H9 (cell line): Measurements from ENCODE around the gene LHFPL2. TPM values are rescaled to one million over a fixed set of nuclear protein-coding genes. Genes with fewer than 3 reads are reported as not detected.

ENCODE experiments used
- DNase-seq: peaks from one replicate; pipeline ENCODE4 v3.0.0-alpha.2; 2017
- H2AFZ ChIP-seq: one replicate; pipeline ENCODE4 v1.6.1; 2013; ENCODE audit warnings: mild to moderate bottlenecking, low read length, control low read depth, moderate library complexity
- H2AK5ac ChIP-seq: 2 replicates; pipeline ENCODE4 v1.6.1; 2013; ENCODE audit warnings: low read length, control low read depth, mixed read lengths; ENCODE audit not compliant: insufficient read length
- H2BK120ac ChIP-seq: one replicate; pipeline ENCODE4 v1.6.1; 2013; ENCODE audit warnings: low read depth, mild to moderate bottlenecking, low read length, control low read depth, inconsistent platforms; ENCODE audit not compliant: poor library complexity, severe bottlenecking
- H2BK12ac ChIP-seq: 2 replicates; pipeline ENCODE4 v1.6.1; 2013; ENCODE audit warnings: low read length, control low read depth, mixed read lengths, low read depth; ENCODE audit not compliant: insufficient read length
- H2BK15ac ChIP-seq: 2 replicates; pipeline ENCODE4 v1.6.1; 2013; ENCODE audit warnings: low read depth, low read length, control low read depth
- H2BK20ac ChIP-seq: one replicate; pipeline ENCODE4 v1.6.1; 2013; ENCODE audit warnings: low read depth, mild to moderate bottlenecking, low read length, control low read depth, inconsistent platforms; ENCODE audit not compliant: poor library complexity, severe bottlenecking
- H2BK5ac ChIP-seq: 2 replicates; pipeline ENCODE4 v1.6.1; 2013; ENCODE audit warnings: low read length, control low read depth, mixed read lengths; ENCODE audit not compliant: insufficient read length
- H3K14ac ChIP-seq: 2 replicates; pipeline ENCODE4 v1.6.1; 2013; ENCODE audit warnings: low read length, control low read depth; ENCODE audit not compliant: insufficient read depth
- H3K18ac ChIP-seq: 2 replicates; pipeline ENCODE4 v1.6.1; 2013; ENCODE audit warnings: low read depth, mild to moderate bottlenecking, mixed read lengths, low read length, control low read depth; ENCODE audit not compliant: insufficient read length
- H3K23ac ChIP-seq: 2 replicates; pipeline ENCODE4 v1.6.1; 2013; ENCODE audit warnings: low read length, control low read depth, mixed read lengths, low read depth; ENCODE audit not compliant: insufficient read length
- H3K23me2 ChIP-seq: 2 replicates; pipeline ENCODE4 v1.6.1; 2013; ENCODE audit warnings: low read depth, mild to moderate bottlenecking, mixed read lengths, low read length, control low read depth; ENCODE audit not compliant: insufficient read length, poor library complexity, severe bottlenecking
- H3K27ac ChIP-seq: 2 replicates; pipeline ENCODE4 v1.5.1; 2013; ENCODE audit warnings: low read length, control low read depth, mixed read lengths, low read depth; ENCODE audit not compliant: insufficient read length
- H3K27me3 ChIP-seq: 2 replicates; pipeline ENCODE4 v1.6.1; 2013; ENCODE audit warnings: low read length, control low read depth, inconsistent platforms; ENCODE audit not compliant: insufficient read depth
- H3K4ac ChIP-seq: 2 replicates; pipeline ENCODE4 v1.6.1; 2013; ENCODE audit warnings: low read depth, mild to moderate bottlenecking, control low read depth, inconsistent platforms, low read length, moderate library complexity
- H3K4me1 ChIP-seq: 2 replicates; pipeline ENCODE4 v1.6.1; 2013; ENCODE audit warnings: low read length, control low read depth, inconsistent platforms; ENCODE audit not compliant: insufficient read depth
- H3K4me2 ChIP-seq: 2 replicates; pipeline ENCODE4 v1.6.1; 2013; ENCODE audit warnings: low read length, control low read depth, mixed read lengths; ENCODE audit not compliant: insufficient read length, insufficient read depth
- H3K56ac ChIP-seq: 2 replicates; pipeline ENCODE4 v1.6.1; 2013; ENCODE audit warnings: low read depth, mild to moderate bottlenecking, mixed read lengths, low read length, control low read depth; ENCODE audit not compliant: insufficient read length
- H3K79me1 ChIP-seq: 2 replicates; pipeline ENCODE4 v1.6.1; 2013; ENCODE audit warnings: low read depth, mild to moderate bottlenecking, moderate library complexity, low read length, control low read depth, inconsistent platforms; ENCODE audit not compliant: insufficient read depth, poor library complexity, severe bottlenecking
- H3K79me2 ChIP-seq: 2 replicates; pipeline ENCODE4 v1.6.1; 2013; ENCODE audit warnings: low read length, control low read depth, inconsistent platforms; ENCODE audit not compliant: insufficient read depth
- H3K9ac ChIP-seq: 2 replicates; pipeline ENCODE4 v1.6.1; 2013; ENCODE audit warnings: low read length, control low read depth, mixed read lengths; ENCODE audit not compliant: insufficient read length; ENCODE audit errors: extremely low read depth
- H3K9me3 ChIP-seq: one replicate; pipeline ENCODE4 v1.6.1; 2013; ENCODE audit warnings: low read depth, low read length, inconsistent platforms; ENCODE audit not compliant: control insufficient read depth
- H3T11ph ChIP-seq: one replicate; pipeline ENCODE4 v1.6.1; 2013; ENCODE audit warnings: mild to moderate bottlenecking, low read length, control low read depth, inconsistent platforms
- H4K20me1 ChIP-seq: one replicate; pipeline ENCODE4 v1.6.1; 2013; ENCODE audit not compliant: control insufficient read depth, insufficient read length, insufficient read depth
- H4K5ac ChIP-seq: 2 replicates; pipeline ENCODE4 v1.6.1; 2013; ENCODE audit warnings: low read depth, mild to moderate bottlenecking, mixed read lengths, low read length, control low read depth; ENCODE audit not compliant: insufficient read length
- H4K8ac ChIP-seq: replicated peaks from 2 replicates; pipeline ENCODE4 v1.6.1; 2013; ENCODE audit warnings: low read length, control low read depth, mixed read lengths, low read depth; ENCODE audit not compliant: insufficient read length
- H4K91ac ChIP-seq: 2 replicates; pipeline ENCODE4 v1.6.1; 2013; ENCODE audit warnings: low read depth, mild to moderate bottlenecking, moderate library complexity, mixed read lengths, low read length, control low read depth; ENCODE audit not compliant: insufficient read length
- H3K27ac Mint-ChIP-seq, 3 experiments: 2 replicates in 2 of 3; 3 replicates in 1 of 3; pipeline ENCODE4 v1.8.0; 2020 to 2021; ENCODE audit warnings: mixed read lengths in 3 of 3, mild to moderate bottlenecking in 1 of 3, moderate library complexity in 1 of 3
- H3K27me3 Mint-ChIP-seq: 2 replicates; pipeline ENCODE4 v1.8.0; 2021; ENCODE audit warnings: low read depth, mild to moderate bottlenecking, moderate library complexity, mixed read lengths
- H3K36me3 Mint-ChIP-seq, 3 experiments: 2 replicates in 2 of 3; 3 replicates in 1 of 3; pipeline ENCODE4 v1.8.0; 2020 to 2021; ENCODE audit warnings: low read depth in 3 of 3, mixed read lengths in 3 of 3; ENCODE audit not compliant: insufficient read depth in 1 of 3
- H3K4me1 Mint-ChIP-seq, 2 experiments: 2 replicates each; pipeline ENCODE4 v1.8.0; 2020; ENCODE audit warnings: mixed read lengths in 2 of 2
- H3K4me3 Mint-ChIP-seq, 2 experiments: 2 replicates in 1 of 2; 3 replicates in 1 of 2; pipeline ENCODE4 v1.8.0; 2020 to 2021; ENCODE audit warnings: mild to moderate bottlenecking in 2 of 2, mixed read lengths in 2 of 2, moderate library complexity in 1 of 2
- H3K9me3 Mint-ChIP-seq, 2 experiments: 2 replicates in 1 of 2; 3 replicates in 1 of 2; pipeline ENCODE4 v1.8.0; 2020; ENCODE audit warnings: mild to moderate bottlenecking in 2 of 2, mixed read lengths in 2 of 2, moderate library complexity in 1 of 2
- WGBS: extraction: QIAGEN DNeasy Blood & Tissue Kit; methylation state at CpG from one replicate; pipeline ENCODE4 v1.1.7; 2013; ENCODE audit warnings: missing lambda C conversion rate, low lambda C conversion rate, mixed read lengths; ENCODE audit not compliant: insufficient read length; ENCODE audit errors: extremely low coverage; 5-methylcytosine and 5-hydroxymethylcytosine counted together
- total RNA-seq: library from RNA; stranded (reverse); gene quantifications from 2 replicates; pipeline ENCODE4 v1.2.1, GENCODE V29; 2021
- TF ChIP-seq, protein P1 (sequence below): fragments of 200-600 bp; sonication (generic); conservative IDR thresholded peaks from 3 replicates; pipeline ENCODE4 v1.8.0; 2021; ENCODE audit warnings: antibody characterized with exemption, mild to moderate bottlenecking

Gene LHFPL2
- total RNA-seq, 1 experiment from 2014 or later = 26.3 TPM

DNA sequence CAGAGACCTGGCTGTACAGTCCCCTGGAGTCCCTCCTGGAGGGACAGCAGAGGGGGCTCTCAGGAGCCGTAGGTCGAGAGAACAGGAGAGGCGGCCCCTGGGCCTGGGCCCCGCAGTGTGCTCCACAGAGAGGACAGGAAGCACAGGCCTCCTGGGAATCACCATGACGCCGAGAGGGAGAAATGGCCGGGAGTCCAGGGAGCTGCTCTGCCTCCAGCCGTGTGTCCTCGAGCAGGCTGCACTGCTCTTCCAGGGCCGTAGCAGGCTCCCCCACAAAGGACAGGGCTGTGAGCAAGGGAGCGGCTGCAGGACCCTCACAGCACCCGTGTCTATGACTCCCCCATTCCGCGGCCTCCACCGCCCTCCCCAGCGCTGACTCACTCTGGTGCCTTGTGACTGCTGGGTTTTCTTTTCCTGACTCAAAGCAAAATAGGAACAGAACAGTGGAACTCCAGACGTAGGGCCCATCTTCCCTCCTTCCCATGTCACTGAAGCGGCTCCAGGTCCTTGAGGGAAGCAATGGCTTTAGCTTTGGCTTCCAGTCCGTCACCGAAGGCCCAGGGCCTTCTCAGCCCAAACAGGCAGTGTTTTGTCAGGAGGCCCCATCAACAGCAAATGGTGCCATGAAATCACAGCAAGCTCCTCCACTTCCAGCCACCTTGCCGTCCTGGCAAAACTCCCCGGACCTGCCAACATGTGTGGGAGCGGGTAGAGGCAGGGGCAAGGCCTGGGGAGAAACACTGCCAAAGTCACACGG, 114.2 kb downstream of the LHFPL2 start:
- TF ChIP-seq, protein P1, sequence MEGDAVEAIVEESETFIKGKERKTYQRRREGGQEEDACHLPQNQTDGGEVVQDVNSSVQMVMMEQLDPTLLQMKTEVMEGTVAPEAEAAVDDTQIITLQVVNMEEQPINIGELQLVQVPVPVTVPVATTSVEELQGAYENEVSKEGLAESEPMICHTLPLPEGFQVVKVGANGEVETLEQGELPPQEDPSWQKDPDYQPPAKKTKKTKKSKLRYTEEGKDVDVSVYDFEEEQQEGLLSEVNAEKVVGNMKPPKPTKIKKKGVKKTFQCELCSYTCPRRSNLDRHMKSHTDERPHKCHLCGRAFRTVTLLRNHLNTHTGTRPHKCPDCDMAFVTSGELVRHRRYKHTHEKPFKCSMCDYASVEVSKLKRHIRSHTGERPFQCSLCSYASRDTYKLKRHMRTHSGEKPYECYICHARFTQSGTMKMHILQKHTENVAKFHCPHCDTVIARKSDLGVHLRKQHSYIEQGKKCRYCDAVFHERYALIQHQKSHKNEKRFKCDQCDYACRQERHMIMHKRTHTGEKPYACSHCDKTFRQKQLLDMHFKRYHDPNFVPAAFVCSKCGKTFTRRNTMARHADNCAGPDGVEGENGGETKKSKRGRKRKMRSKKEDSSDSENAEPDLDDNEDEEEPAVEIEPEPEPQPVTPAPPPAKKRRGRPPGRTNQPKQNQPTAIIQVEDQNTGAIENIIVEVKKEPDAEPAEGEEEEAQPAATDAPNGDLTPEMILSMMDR = no peak
- Mint-ChIP-seq H3K9me3 (no peaks in the 10 kb centered on the region), H3K27me3 (no peaks in the 10 kb centered on the region), H3K36me3 (no peaks in the 10 kb centered on the region; a peak in 3 of 7 replicates), H3K4me3 (no peak overlapping the region), H3K27ac (peak overlapping the region; percentile 74 to 93 (median 86)), H3K4me1 (peaks cover 19 to 30% of the 10 kb centered on the region in 2 experiments)
- no peak overlapping the region for H3K4me2 ChIP-seq
- no peaks in the 10 kb centered on the region for H3K9me3 ChIP-seq
- H3K14ac ChIP-seq = no peak overlapping the region
- no peak overlapping the region for H3K23ac ChIP-seq
- no peak overlapping the region for H3K4ac ChIP-seq
- no peak overlapping the region for H3K9ac ChIP-seq
- no peak overlapping the region for H3K27ac ChIP-seq
- H3K18ac ChIP-seq = no peak overlapping the region
- H2BK20ac ChIP-seq = no peak overlapping the region
- DNase-seq = no peak
- no peak overlapping the region for H2AK5ac ChIP-seq
- no peaks in the 10 kb centered on the region for H3K79me1 ChIP-seq
- no peak overlapping the region for H3T11ph ChIP-seq
- H2BK12ac ChIP-seq = no peak overlapping the region
- no peak overlapping the region for H3K56ac ChIP-seq
- H2BK120ac ChIP-seq = no peak overlapping the region
- no peaks in the 10 kb centered on the region; the same call in 1 of the 2 replicates for H3K4me1 ChIP-seq
- no peak overlapping the region for H2BK5ac ChIP-seq
- H2AFZ ChIP-seq = no peak overlapping the region
- H2BK15ac ChIP-seq = no peak overlapping the region
- no peak overlapping the region for H4K5ac ChIP-seq
- H4K91ac ChIP-seq = no peak overlapping the region
- no peaks in the 10 kb centered on the region for H3K23me2 ChIP-seq
- whole genome bisulfite sequencing = no CpG with 5 or more reads among the region's 24 CpGs
- H4K20me1 ChIP-seq = no peaks in the 10 kb centered on the region
- no peaks in the 10 kb centered on the region for H3K27me3 ChIP-seq
- no peak overlapping the region for H4K8ac ChIP-seq
- 0 out of 2 replicates have a peak, but pooled peaks cover 2% of the 10 kb centered on the region for H3K79me2 ChIP-seq
